Heart right ventricle (tissue), 16 donors: ENCODE measurements around the gene ADRA2A. TPM values are rescaled to one million over a fixed set of nuclear protein-coding genes. Genes with fewer than 3 reads are reported as not detected.

ENCODE experiments used
- ATAC-seq, 8 donors: fragments of 200-7000 bp; cut with Tn5 transposase; one replicate each; pipeline ENCODE4 v1.9.1; 2020; ENCODE audit warnings: mild to moderate bottlenecking in 8 of 8, moderate library complexity in 8 of 8, moderate number of reproducible peaks in 1 of 8
- DNase-seq, 2 donors: peaks; one replicate each; pipeline ENCODE4 v3.0.0-alpha.2; 2020
- H3K27ac ChIP-seq, 10 donors: fragments of 200-600 bp; sonication (generic) in 2 of 10; one replicate each; pipeline versions ENCODE4 v1.5.0 to v1.8.0; 2020 to 2022; ENCODE audit warnings: mild to moderate bottlenecking in 3 of 10
- H3K27me3 ChIP-seq, 7 donors: fragments of 200-600 bp; one replicate each; pipeline ENCODE4 v1.8.0; 2021 to 2022; ENCODE audit warnings: mild to moderate bottlenecking in 2 of 7
- H3K36me3 ChIP-seq, 9 donors: fragments of 200-600 bp; sonication (generic) in 1 of 9; one replicate each; pipeline versions ENCODE4 v1.5.0 to v1.8.0; 2020 to 2022; ENCODE audit warnings: mild to moderate bottlenecking in 2 of 9
- H3K4me1 ChIP-seq, 9 donors: fragments of 200-600 bp; sonication (generic) in 1 of 9; one replicate each; pipeline versions ENCODE4 v1.5.0 to v1.8.0; 2020 to 2022; ENCODE audit warnings: mild to moderate bottlenecking in 4 of 9
- H3K4me3 ChIP-seq, 10 donors: fragments of 200-600 bp; sonication (generic) in 2 of 10; one replicate each; pipeline versions ENCODE4 v1.5.0 to v1.8.0; 2020 to 2022; ENCODE audit warnings: mild to moderate bottlenecking in 7 of 10, moderate library complexity in 2 of 10
- H3K9me3 ChIP-seq, 11 donors: fragments of 200-600 bp in 10 of 11; sonication (generic) in 2 of 11; one replicate each; pipeline versions ENCODE4 v1.5.0 to v1.8.0; 2013 to 2022; ENCODE audit warnings: mild to moderate bottlenecking in 2 of 11, control low read depth in 1 of 11, moderate library complexity in 1 of 11
- CTCF ChIP-seq, 9 donors: fragments of 200-600 bp; sonication (generic) in 2 of 9; IDR thresholded peaks; one replicate each; pipeline versions ENCODE4 v1.5.0 to v1.8.0; 2021 to 2022; ENCODE audit warnings: antibody characterized with exemption in 9 of 9, mild to moderate bottlenecking in 5 of 9, moderate library complexity in 1 of 9
- WGBS, 2 donors: extraction: QIAGEN DNeasy Blood & Tissue Kit; methylation state at CpG; one replicate each; pipeline ENCODE4 v1.1.7; 2013; ENCODE audit warnings: inconsistent platforms in 1 of 2; 5-methylcytosine and 5-hydroxymethylcytosine counted together
- intact Hi-C, 10 donors: fragments of 100-400 bp; cut with DNase I; formaldehyde crosslinking; loops; one replicate each; pipeline versions ENCODE4 v1.11.1 to v1.14.2; 2022
- polyA plus RNA-seq, 2 donors: library from polyadenylated mRNA; stranded (reverse); fragments of 200-250 nt; gene quantifications; one replicate each; pipeline ENCODE4 v1.2.3, GENCODE V29; 2013
- total RNA-seq, 10 donors: library from RNA; stranded (reverse); fragmentation: NEBNext Ultra II Directional in 3 of 10; extraction: Animal tissue kit (Norgen Biotek cat#: 25700) in 3 of 10; gene quantifications; one replicate each; pipeline versions ENCODE4 v1.2.1 to v1.2.4, GENCODE V29; 2021 to 2023
- donor health status: Arrhythmogenic right ventricular cardiomyopathy.
- donor health status: ischemic (EF 13 %, LVEDD 7.1; RV severe dilation, severe dysfunction).
- donor health status: healthy with polysubstance abuse.
- donor health status: DM: no; HTN: yes; CAD: no.
- donor health status: DM: no; HTN: no; CAD: no.
- donor health status: ischemic (EF 25% LVEDD 6.9; RV normal size, moderate dysfunction).
- donor health status: ischemic (EF 25% LVEDD 5.7; RV mildly dilated, moderate dysfunction).
- donor health status: healthy.
- donor health status: DM: yes; HTN: yes; CAD: no.
- donor health status: Ischemic cardiomyopathy.
- donor health status: ischemic (EF 35%, LVEDD 5.7; RV mildly dilated, moderate dysfunction).
- donor health status: nonischemic (EF 11% LVEDD 7.7; RV severe dilation, severe dysfunction).
- donor health status: DM: yes; HTN: yes; CAD: no.
- donor health status: PGD.
- donor health status: ischemic (EF 29% LVEDD 5.4; RV normal size, mild dysfunction).
- donor health status: nonischemic (EF 23%, LVEDD 6.1; RV moderate dilation, normal function).

The ADRA2A gene
- total and polyA plus RNA-seq, 12 donors = 0.29 to 1.4 (median 0.66) TPM

- DNase-seq (no peak), ATAC-seq (no peak)
- no peak for TF ChIP-seq CTCF (IDR thresholded peaks at IDR 0.05)
- intact Hi-C loops = no loop called here
- Histone ChIP-seq H3K4me3 (no peak overlapping the region), H3K27ac (no peak overlapping the region), H3K4me1 (no peaks in the 10 kb centered on the region), H3K9me3 (no peaks in the 10 kb centered on the region), H3K27me3 (peaks cover 0 to 15% (median 0%) of the 10 kb centered on the region in 7 donors), H3K36me3 (no peaks in the 10 kb centered on the region)
- WGBS, 2 donors = 78 to 83% methylated on average over 6 of the region's 6 CpGs
Observed at GRCh38 chr10:111085690-111086353, 9.0 kb downstream of the ADRA2A start.

- no peak overlapping the region for H3K27ac ChIP-seq
- 58 to 62% methylated on average over 3 of the region's 3 CpGs for WGBS, 2 donors
- H3K4me3 ChIP-seq = no peak overlapping the region
- no peaks in the 10 kb centered on the region for H3K9me3 ChIP-seq
- TF ChIP-seq CTCF (IDR thresholded peaks at IDR 0.05) = no peak
- ATAC-seq (no peak), DNase-seq (no peak)
- no peaks in the 10 kb centered on the region for H3K4me1 ChIP-seq
- no peaks in the 10 kb centered on the region for H3K36me3 ChIP-seq
- intact Hi-C loops = no loop called here
- H3K27me3 ChIP-seq = peaks cover 0 to 10% (median 0%) of the 10 kb centered on the region in 7 donors
Observed at GRCh38 chr10:111086574-111086973, 9.7 kb downstream of the ADRA2A start.

GRCh38 chr10:111087331-111087756 is 10.5 kb downstream of the ADRA2A start:
- peaks cover 0 to 16% (median 0%) of the 10 kb centered on the region in 7 donors for H3K27me3 ChIP-seq
- H3K9me3 ChIP-seq = no peaks in the 10 kb centered on the region
- WGBS, 2 donors = 83 to 90% methylated on average over 11 of the region's 11 CpGs
- no peak overlapping the region for H3K27ac ChIP-seq
- ATAC-seq (no peak), DNase-seq (no peak)
- TF ChIP-seq CTCF (IDR thresholded peaks at IDR 0.05) = no peak
- H3K36me3 ChIP-seq = no peaks in the 10 kb centered on the region
- no peaks in the 10 kb centered on the region for H3K4me1 ChIP-seq
- intact Hi-C loops = no loop called here
- H3K4me3 ChIP-seq = no peak overlapping the region

- peaks cover 0 to 16% (median 0%) of the 10 kb centered on the region in 7 donors for H3K27me3 ChIP-seq
- no peaks in the 10 kb centered on the region for H3K4me1 ChIP-seq
- TF ChIP-seq CTCF (IDR thresholded peaks at IDR 0.05) = no peak
- intact Hi-C loops = no loop called here
- H3K36me3 ChIP-seq = no peaks in the 10 kb centered on the region
- no peak for DNase-seq
- no peaks in the 10 kb centered on the region for H3K9me3 ChIP-seq
- H3K4me3 ChIP-seq = no peak overlapping the region
- no peak for ATAC-seq
- no peak overlapping the region for H3K27ac ChIP-seq
- WGBS, 2 donors = 74 to 77% methylated on average over 4 of the region's 4 CpGs
Observed at GRCh38 chr10:111087968-111088505, 11.2 kb downstream of the ADRA2A start.
